GM10847 (cell line): ENCODE measurements around the gene USH2A.

Experiments
- POLR2A ChIP-seq: IDR thresholded peaks from 2 replicates; pipeline ENCODE4 v1.6.1; 2011; ENCODE audit not compliant: insufficient read length; ENCODE audit errors: extremely low read depth

The USH2A gene

DNA sequence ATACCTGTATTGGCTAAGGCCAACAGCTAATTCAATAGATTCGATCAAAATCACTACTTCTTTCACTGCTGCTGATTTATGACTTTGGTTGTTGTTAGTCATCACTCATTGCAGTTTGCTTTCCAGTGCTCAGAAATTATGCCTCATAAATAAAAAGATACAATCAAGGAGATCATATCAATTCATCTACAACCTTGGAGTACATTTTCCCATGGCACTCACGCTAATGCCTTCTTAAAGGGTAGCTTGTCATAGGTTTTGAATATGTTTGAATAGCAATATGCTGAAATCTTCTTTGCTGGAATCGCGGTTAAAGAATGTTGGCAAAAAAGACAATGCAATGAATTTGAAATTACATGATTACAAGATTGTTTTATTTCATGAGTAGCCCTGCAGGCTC lies 766.2 kb downstream of the USH2A start:
- no peak for TF ChIP-seq POLR2A

DNA sequence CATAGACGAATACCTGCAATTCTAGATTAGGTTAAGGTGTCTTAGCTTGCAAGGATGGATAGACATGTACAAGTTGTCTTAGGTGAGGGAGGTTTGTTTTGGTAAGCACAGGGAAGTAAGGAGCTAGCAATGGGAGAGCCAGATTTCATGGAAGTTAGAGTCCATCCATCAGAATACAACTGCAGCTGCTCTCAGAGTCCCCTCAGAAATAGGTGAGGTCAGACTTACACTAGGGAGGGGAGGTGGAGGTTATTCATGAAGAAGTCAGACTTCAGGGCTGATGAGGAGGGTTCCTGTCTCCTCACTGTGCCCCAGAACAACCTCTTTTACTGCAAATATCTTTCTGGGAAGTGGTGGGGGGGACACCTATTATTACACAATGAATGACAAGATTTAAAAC lies 770.9 kb downstream of the USH2A start:
- no peak for TF ChIP-seq POLR2A

DNA sequence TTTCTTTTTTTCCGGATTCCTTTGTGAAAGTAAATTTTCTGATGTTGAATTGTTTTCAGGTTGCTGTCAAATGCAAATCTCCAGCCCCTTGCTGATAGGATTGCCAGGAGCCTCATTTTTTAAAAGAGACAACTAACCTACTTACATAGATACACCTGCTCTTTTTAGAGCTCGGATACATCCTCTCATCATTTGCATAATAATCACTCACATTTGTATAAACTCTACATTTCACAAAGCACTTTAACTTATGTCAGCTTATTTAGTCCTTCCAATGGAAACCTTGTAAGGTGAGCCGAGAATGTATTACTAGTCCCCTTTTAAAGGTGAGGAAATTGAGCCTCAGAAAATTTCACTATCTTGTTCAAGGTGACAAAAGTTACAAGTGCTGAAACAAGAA lies 771.4 kb downstream of the USH2A start:
- TF ChIP-seq POLR2A = no peak

DNA sequence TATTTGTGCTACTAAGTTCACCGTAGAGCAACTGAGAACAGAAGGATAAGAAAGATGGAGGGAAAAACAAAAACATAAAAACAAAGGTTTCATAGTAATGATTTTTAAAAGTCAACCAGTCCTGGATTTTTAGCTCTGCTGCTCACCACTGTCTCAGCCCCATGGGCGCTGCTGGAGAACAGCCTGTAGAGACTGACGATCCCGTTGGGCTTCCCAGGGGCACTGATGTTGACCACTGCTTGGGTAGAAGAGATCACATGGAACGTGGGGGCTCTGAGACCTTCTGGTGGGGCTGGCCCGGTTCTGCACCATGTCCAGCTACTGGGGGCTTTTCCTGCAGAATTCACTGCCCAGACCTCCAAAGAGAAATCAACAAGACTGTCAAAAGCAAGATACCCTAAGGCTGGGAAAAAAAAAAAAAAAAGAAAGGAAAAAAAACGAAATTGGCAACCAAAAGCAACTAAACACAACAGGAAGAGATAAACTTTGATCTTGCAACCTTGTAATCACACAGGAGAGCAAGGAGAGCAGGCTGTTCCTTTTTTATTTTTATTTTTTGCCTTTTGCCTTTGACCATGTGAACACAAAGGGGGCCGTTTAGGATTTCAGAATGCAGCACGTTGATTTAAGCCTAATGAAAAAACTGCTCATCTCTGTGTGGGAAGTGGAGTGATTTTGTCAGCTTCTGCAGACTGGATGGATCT lies 772.6 kb downstream of the USH2A start:
- TF ChIP-seq POLR2A = no peak

DNA sequence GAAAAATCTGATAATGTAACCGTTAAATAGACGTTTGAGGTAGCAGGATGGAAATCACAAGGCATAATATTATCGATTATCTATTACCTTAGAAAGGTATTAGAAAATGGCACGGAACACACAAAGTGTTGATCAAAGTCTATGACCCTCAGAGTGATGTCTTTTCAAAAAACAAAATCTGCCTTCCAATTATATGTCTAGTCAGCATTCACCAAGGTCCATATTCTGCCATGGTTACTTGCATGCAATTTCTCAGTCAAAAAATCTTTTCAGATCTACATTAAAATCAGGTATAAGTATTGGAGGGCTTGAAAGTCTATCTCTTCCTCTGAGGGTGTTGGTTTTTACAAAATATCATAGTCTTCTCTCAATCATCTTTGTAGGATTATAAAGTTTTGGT lies 774.3 kb downstream of the USH2A start:
- no peak for TF ChIP-seq POLR2A

DNA sequence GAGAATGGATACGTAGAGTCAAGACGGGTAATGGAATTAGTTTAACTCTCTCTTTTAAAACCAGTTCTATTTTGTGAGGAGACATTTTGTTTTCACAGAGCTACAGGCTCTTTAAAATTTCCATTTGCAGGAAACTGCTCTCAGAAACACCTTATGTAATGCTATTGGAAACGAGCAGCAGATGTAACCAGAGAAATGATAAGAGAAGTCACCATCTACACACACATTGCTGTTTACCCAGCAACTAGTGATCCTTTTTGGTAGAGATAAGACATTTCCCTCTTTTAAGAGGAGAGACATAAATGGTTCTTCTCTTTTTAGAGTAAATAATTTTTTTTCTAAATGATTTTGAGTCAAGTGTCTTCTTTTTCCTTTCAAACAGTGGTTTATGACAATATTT lies 775.5 kb downstream of the USH2A start:
- no peak for TF ChIP-seq POLR2A

DNA sequence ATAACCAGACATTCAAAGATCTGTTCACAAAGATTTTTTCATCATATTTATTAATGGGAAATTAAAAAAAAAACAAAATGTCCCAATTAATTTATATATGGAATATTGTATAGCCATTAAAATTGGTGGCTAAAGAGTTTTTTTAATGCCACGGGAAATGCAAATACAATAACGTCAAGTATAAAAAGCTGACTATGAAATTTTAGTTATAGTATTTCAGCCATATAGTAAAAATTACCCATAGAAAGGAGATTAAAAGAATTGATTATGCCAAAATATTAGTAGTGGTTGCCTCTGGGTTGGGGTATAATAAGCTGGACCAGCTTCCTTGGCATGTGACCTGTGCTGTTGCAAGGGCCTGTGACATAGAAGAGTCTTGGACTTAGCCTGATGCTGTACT lies 777.4 kb downstream of the USH2A start:
- no peak for TF ChIP-seq POLR2A

GRCh38 chr1:215645182-215645581 lies 778.1 kb downstream of the USH2A start:
- TF ChIP-seq POLR2A = no peak

DNA sequence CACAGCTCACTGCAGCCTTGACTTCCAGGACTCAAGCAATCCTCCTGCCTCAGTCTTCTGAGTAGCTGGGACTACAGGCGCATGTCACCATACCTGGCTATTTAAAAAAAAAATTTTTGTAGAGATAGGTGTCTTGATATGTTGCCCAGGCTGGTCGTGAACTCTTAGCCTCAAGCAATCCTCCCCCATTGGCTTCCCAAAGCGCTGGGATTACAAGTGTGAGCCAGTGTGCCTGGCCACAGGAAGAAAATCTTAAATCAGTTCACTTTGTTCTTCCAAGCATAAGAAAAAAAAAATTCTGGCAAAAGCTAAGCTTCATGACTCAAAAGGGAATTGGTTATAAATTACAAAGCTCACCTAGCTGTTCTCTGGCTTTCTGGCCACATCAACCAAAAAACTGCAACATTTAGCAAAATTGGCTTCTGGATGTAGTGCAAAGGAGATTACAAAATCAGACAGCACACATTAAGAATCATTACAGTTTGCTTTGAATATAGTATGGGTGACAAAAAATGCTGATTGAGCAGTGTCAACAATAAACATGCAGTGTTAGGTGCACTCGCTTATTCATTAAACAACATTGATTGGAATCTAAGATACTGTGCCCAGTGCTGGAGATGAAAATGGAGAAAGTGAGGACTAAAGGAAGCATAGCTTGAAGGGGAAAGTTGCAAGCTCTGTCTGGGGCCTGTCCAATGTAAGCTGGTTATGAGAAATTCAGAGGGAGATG lies 779.5 kb downstream of the USH2A start:
- TF ChIP-seq POLR2A = no peak

GRCh38 chr1:215640429-215641148 lies 782.7 kb downstream of the USH2A start:
- TF ChIP-seq POLR2A = no peak

DNA sequence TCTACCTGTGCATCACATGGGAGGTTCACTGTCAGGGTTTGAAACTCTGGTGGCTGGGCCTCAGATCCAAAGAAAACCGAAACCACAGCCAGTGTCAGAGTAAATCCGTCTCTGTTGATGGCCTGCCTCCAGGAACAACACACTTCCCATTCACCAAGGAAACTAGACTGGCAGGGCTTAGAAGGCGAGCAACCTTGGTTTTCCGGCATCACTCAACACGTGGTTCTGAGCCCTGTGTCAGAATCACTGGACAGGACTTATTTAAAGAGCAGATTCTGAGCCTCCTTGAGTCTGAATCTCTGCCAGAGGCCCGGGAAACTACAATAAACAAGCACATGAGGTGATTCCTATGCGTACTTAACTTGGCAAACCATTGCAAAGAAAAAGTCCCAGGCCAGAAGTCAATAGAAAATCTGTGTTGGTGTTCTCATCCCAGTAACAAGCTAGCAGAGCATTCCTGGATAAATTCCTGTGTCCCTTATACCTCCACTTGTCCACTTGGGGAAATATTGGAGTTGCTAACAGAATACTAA lies 786.1 kb downstream of the USH2A start:
- no peak for TF ChIP-seq POLR2A

GRCh38 chr1:215636258-215636965 lies 786.8 kb downstream of the USH2A start:
- TF ChIP-seq POLR2A = no peak

- no peak for TF ChIP-seq POLR2A
Observed at GRCh38 chr1:215635827-215636226, 787.4 kb downstream of the USH2A start.

DNA sequence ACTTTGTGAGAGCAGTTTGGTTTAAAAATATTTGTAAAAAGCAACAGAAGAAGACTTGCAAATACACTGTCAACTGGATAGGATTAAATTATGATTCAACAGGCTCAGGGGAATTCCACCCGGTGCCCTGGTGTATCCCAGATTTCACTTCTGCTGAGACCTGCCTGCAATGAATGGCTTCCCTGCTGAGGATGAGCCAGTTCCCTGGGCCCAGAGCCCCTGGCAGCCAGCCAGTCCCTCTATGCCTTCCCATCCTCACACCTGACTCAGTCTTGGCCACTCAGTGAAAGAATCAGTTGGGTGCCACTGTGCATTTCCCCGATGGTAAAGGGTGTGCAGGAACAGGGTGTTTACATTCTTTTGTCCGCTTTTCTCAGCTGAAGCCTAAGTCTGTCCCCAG lies 791.8 kb downstream of the USH2A start:
- TF ChIP-seq POLR2A = no peak

GRCh38 chr1:215631040-215631439 lies 792.2 kb downstream of the USH2A start:
- no peak for TF ChIP-seq POLR2A
